Right lobe of liver (tissue), 4 donors: ENCODE results near the gene ZCCHC10.

Experiments
- CTCF ChIP-seq, 4 donors: fragments of 200-600 bp in 3 of 4; fragments of 450-650 bp in 1 of 4; IDR thresholded peaks; one replicate each; pipeline versions ENCODE4 v1.5.1 to v1.8.0; 2016 to 2022; ENCODE audit warnings: antibody characterized with exemption in 4 of 4, mild to moderate bottlenecking in 2 of 4
- POLR2A ChIP-seq: fragments of 450-650 bp; IDR thresholded peaks from one replicate; pipeline ENCODE4 v1.6.1; 2017; ENCODE audit warnings: antibody characterized with exemption, mild to moderate bottlenecking
- donor health status: DM: no; HTN: no; CAD: no.
- donor health status: DM: no; HTN: no; CAD: no.
- donor health status: DM: no; HTN: yes; CAD: no.

- TF ChIP-seq CTCF (IDR thresholded peaks at IDR 0.05) (no peak), POLR2A (no peak)
Measured at GRCh38 chr5:132953710-132954109, 72.6 kb downstream of the ZCCHC10 start.
